Kidney epithelial cell (primary cell): ENCODE data around the gene PLA2G15. TPM values are rescaled to one million over a fixed set of nuclear protein-coding genes. Genes with fewer than 3 reads are reported as not detected.

ENCODE experiments used
- DNase-seq: peaks from one replicate; pipeline ENCODE4 v3.0.0-alpha.2; 2010; ENCODE audit warnings: low read depth
- H3K27me3 ChIP-seq: 2 replicates; pipeline ENCODE4 v1.6.0; 2011; ENCODE audit warnings: low read length; ENCODE audit not compliant: control insufficient read depth, insufficient read depth
- H3K36me3 ChIP-seq: 2 replicates; pipeline ENCODE4 v1.5.1; 2011; ENCODE audit warnings: low read length; ENCODE audit not compliant: control insufficient read depth, insufficient read depth
- H3K4me3 ChIP-seq: 2 replicates; pipeline ENCODE4 v1.5.1; 2011; ENCODE audit warnings: low read depth, mild to moderate bottlenecking, control low read depth, low read length
- CTCF ChIP-seq: IDR thresholded peaks from 2 replicates; pipeline ENCODE4 v1.5.1; 2011; ENCODE audit warnings: mild to moderate bottlenecking, moderate library complexity, low read length, control low read depth, inconsistent platforms; ENCODE audit not compliant: insufficient read depth, poor library complexity, severe bottlenecking
- total RNA-seq: library from RNA; depleted of rRNA; stranded (reverse); fragments of >200 nt; gene quantifications from 2 replicates; pipeline ENCODE4 v1.2.3, GENCODE V29; 2015

Gene PLA2G15
- total RNA-seq, 1 donor from 2014 or later, result 27.2 TPM

GRCh38 chr16:68250951-68251350 is 5.8 kb downstream of the PLA2G15 start:
- no peak overlapping the region for H3K4me3 ChIP-seq
- no peaks in the 10 kb centered on the region for H3K36me3 ChIP-seq
- TF ChIP-seq CTCF, result no peak
- DNase-seq, result no peak
- no peaks in the 10 kb centered on the region for H3K27me3 ChIP-seq

- no peaks in the 10 kb centered on the region for H3K36me3 ChIP-seq
- no peak for TF ChIP-seq CTCF
Measured at GRCh38 chr16:68251832-68252231, 6.7 kb downstream of the PLA2G15 start.

GRCh38 chr16:68252383-68252782 is 7.2 kb downstream of the PLA2G15 start:
- Histone ChIP-seq H3K36me3 (no peaks in the 10 kb centered on the region), H3K27me3 (no peaks in the 10 kb centered on the region), H3K4me3 (no peak overlapping the region)
- no peak for DNase-seq
- TF ChIP-seq CTCF, result no peak

More at GRCh38 chr16:68251832-68252231, 6.7 kb downstream of the PLA2G15 start:
- no peak overlapping the region for H3K4me3 ChIP-seq
- no peaks in the 10 kb centered on the region for H3K27me3 ChIP-seq
- no peak for DNase-seq

- no peak for DNase-seq
- no peak for TF ChIP-seq CTCF
- Histone ChIP-seq H3K4me3 (no peak overlapping the region), H3K36me3 (no peaks in the 10 kb centered on the region), H3K27me3 (no peaks in the 10 kb centered on the region)
Measured at GRCh38 chr16:68253721-68254120, 8.5 kb downstream of the PLA2G15 start.

- TF ChIP-seq CTCF, result no peak
- Histone ChIP-seq H3K36me3 (no peaks in the 10 kb centered on the region), H3K4me3 (no peak overlapping the region), H3K27me3 (no peaks in the 10 kb centered on the region)
- DNase-seq, result no peak
Measured at GRCh38 chr16:68255712-68256111, 10.5 kb downstream of the PLA2G15 start.

- Histone ChIP-seq H3K4me3 (no peak overlapping the region), H3K36me3 (no peaks in the 10 kb centered on the region), H3K27me3 (no peaks in the 10 kb centered on the region)
- DNase-seq, result no peak
- TF ChIP-seq CTCF, result no peak
Measured at GRCh38 chr16:68257251-68257905, 12.2 kb downstream of the PLA2G15 start.
